HepG2 (cell line): ENCODE measurements around the gene SETD1A. TPM values are rescaled to one million over a fixed set of nuclear protein-coding genes. Genes with fewer than 3 reads are reported as not detected.

Experiments
- BCLAF1 ChIP-seq: fragments of 450-650 bp; IDR thresholded peaks from 2 replicates; pipeline ENCODE4 v1.6.1; 2017; ENCODE audit warnings: mild to moderate bottlenecking
- FOSL1 ChIP-seq: sonication (generic); formaldehyde crosslinking; IDR thresholded peaks from 2 replicates; pipeline ENCODE4 v1.9.0; 2021; ENCODE audit warnings: missing genetic modification reagents, borderline replicate concordance
- GABPB1 ChIP-seq: IDR thresholded peaks from 2 replicates; pipeline ENCODE4 v1.6.1; 2016; ENCODE audit warnings: mild to moderate bottlenecking, missing genetic modification reagents, moderate library complexity, missing compliant biosample characterization
- HNRNPH1 ChIP-seq: fragments of 200-400 bp; formaldehyde crosslinking; optimal IDR thresholded peaks from 2 replicates; pipeline ENCODE3; 2017; ENCODE audit warnings: mild to moderate bottlenecking, low read depth, low read length
- IKZF1 ChIP-seq: fragments of 450-650 bp; IDR thresholded peaks from 2 replicates; pipeline ENCODE4 v1.7.1; 2016
- NR3C1 ChIP-seq: sonication (generic); formaldehyde crosslinking; IDR thresholded peaks from 2 replicates; pipeline ENCODE4 v1.4.0; 2020; ENCODE audit warnings: missing genetic modification reagents
- PATZ1 ChIP-seq: sonication (generic); formaldehyde crosslinking; IDR thresholded peaks from 2 replicates; pipeline ENCODE4 v1.4.0; 2020; ENCODE audit warnings: missing genetic modification reagents
- PHB2 ChIP-seq: fragments of 450-650 bp; IDR thresholded peaks from 2 replicates; pipeline ENCODE4 v1.6.1; 2018; ENCODE audit not compliant: partially characterized antibody
- SSRP1 ChIP-seq: IDR thresholded peaks from 2 replicates; pipeline ENCODE4 v1.6.1; 2016; ENCODE audit warnings: control low read depth
- XRCC5 ChIP-seq: fragments of 200-400 bp; formaldehyde crosslinking; optimal IDR thresholded peaks from 2 replicates; pipeline ENCODE3; 2017; ENCODE audit warnings: mild to moderate bottlenecking, low read length
- ZFP90 ChIP-seq: sonication (generic); formaldehyde crosslinking; IDR thresholded peaks from 2 replicates; pipeline ENCODE4 v1.8.0; 2022; ENCODE audit warnings: missing genetic modification reagents, mild to moderate bottlenecking, inconsistent platforms, borderline replicate concordance
- ZKSCAN8 ChIP-seq: IDR thresholded peaks from 2 replicates; pipeline ENCODE4 v1.6.1; 2016; ENCODE audit warnings: borderline replicate concordance, missing genetic modification reagents, missing compliant biosample characterization
- ZNF160 ChIP-seq: sonication (generic); formaldehyde crosslinking; IDR thresholded peaks from 2 replicates; pipeline ENCODE4 v1.8.0; 2022; ENCODE audit warnings: mild to moderate bottlenecking, inconsistent platforms, missing genetic modification reagents
- ZNF234 ChIP-seq: sonication (generic); formaldehyde crosslinking; conservative IDR thresholded peaks from 2 replicates; pipeline ENCODE4 v1.5.1; 2020; ENCODE audit warnings: mild to moderate bottlenecking, missing genetic modification reagents
- ZNF563 ChIP-seq: sonication (generic); formaldehyde crosslinking; IDR thresholded peaks from 2 replicates; pipeline ENCODE4 v1.8.0; 2022; ENCODE audit warnings: mild to moderate bottlenecking, moderate library complexity, missing genetic modification reagents
- ZNF574 ChIP-seq: sonication (generic); formaldehyde crosslinking; IDR thresholded peaks from 2 replicates; pipeline ENCODE4 v1.4.0; 2020; ENCODE audit warnings: missing genetic modification reagents
- ZNF614 ChIP-seq: IDR thresholded peaks from 2 replicates; pipeline ENCODE4 v1.6.1; 2018; ENCODE audit warnings: missing biosample characterization, missing genetic modification reagents, inconsistent platforms, borderline replicate concordance
- ZNF672 ChIP-seq: sonication (generic); formaldehyde crosslinking; IDR thresholded peaks from 2 replicates; pipeline ENCODE4 v1.8.1; 2022; ENCODE audit warnings: missing genetic modification reagents
- ZNF687 ChIP-seq: sonication (generic); formaldehyde crosslinking; IDR thresholded peaks from 2 replicates; pipeline ENCODE4 v1.5.1; 2020; ENCODE audit warnings: mild to moderate bottlenecking, missing genetic modification reagents, moderate library complexity
- polyA plus RNA-seq, 8 experiments: library from polyadenylated mRNA; depleted of rRNA in 3 of 8; stranded (reverse) in 7 of 8; unstranded in 1 of 8; fragments of >200 nt; fragmentation: Illumina TruSeq in 4 of 8; extraction: Trizol in 4 of 8; gene quantifications; 2 replicates each; pipeline versions ENCODE4 v1.2.1 to v1.2.3, GENCODE V29; 2011 to 2016; ENCODE audit warnings: low read depth in 4 of 8, missing spikeins in 1 of 8, mixed read lengths in 1 of 8; ENCODE audit not compliant: insufficient read depth in 1 of 8
- total RNA-seq, 5 experiments: library from RNA; depleted of rRNA; stranded (reverse); fragments of >200 nt; fragmentation: Illumina TruSeq; extraction: Trizol; gene quantifications; 2 replicates each; pipeline ENCODE4 v1.2.3, GENCODE V29; 2016; ENCODE audit warnings: low read depth in 1 of 5

SETD1A gene
- total and polyA plus RNA-seq, 2 of the 13 experiments (the other 11 are each of a cell fraction or from before 2014, with no cell fraction given): 3.8 to 5.6 TPM

- no peak for TF ChIP-seq BCLAF1
- TF ChIP-seq XRCC5: peak; percentile 13
- no peak for TF ChIP-seq ZNF672 (CRISPR knock-in tag)
- peak; percentile 36; the same call in 1 of the 2 replicates for TF ChIP-seq ZNF687 (CRISPR knock-in tag)
- peak; percentile 30; the same call in 1 of the 2 replicates for TF ChIP-seq ZKSCAN8
- TF ChIP-seq HNRNPH1: peak; percentile 48
- peak; percentile 23; the same call in 1 of the 2 replicates for TF ChIP-seq ZNF160
- no peak; the same call in 1 of the 2 replicates for TF ChIP-seq ZNF563 (CRISPR knock-in tag)
- TF ChIP-seq ZNF574 (CRISPR knock-in tag): peak; percentile 96
- peak; percentile 39; the same call in 1 of the 2 replicates for TF ChIP-seq ZNF614
- no peak for TF ChIP-seq NR3C1 (CRISPR knock-in tag)
- 0 out of 2 replicates have a peak, but pooled peaks have one; percentile 75 for TF ChIP-seq ZFP90 (CRISPR knock-in tag)
- no peak for TF ChIP-seq SSRP1 (CRISPR knock-in tag)
- peak; percentile 94 for TF ChIP-seq GABPB1
- no peak for TF ChIP-seq PATZ1 (CRISPR knock-in tag)
- TF ChIP-seq FOSL1 (CRISPR knock-in tag): no peak
- TF ChIP-seq IKZF1: no peak
- TF ChIP-seq ZNF234 (CRISPR knock-in tag): no peak
- TF ChIP-seq PHB2: no peak
These were observed 35.1 kb upstream of the SETD1A start (continued) for GRCh38 chr16:30922420-30922959.
